ENCODE results near the gene CEP20. TPM values are rescaled to one million over a fixed set of nuclear protein-coding genes. Genes with fewer than 3 reads are reported as not detected.

Gene CEP20
- total RNA-seq, 6 donors from 2014 or later = 7.7 to 45.2 (median 28.5) TPM

GRCh38 chr16:15856182-15856581 is 32.2 kb downstream of the CEP20 start:
- peaks cover 17 to 28% (median 19%) of the 10 kb centered on the region in 4 donors for H3K4me1 ChIP-seq
- ATAC-seq (ENCODE audit: low FRiP score in 2 of 2) (no peak), DNase-seq (no peak)
- H3K36me3 ChIP-seq = no peaks in the 10 kb centered on the region
- H3K27ac ChIP-seq = no peak overlapping the region
- 42 to 44% methylated on average over 2 of the region's 2 CpGs for WGBS, 2 donors
- TF ChIP-seq EP300 (IDR thresholded peaks at IDR 0.05) (no peak), POLR2A (IDR thresholded peaks at IDR 0.05) (no peak), POLR2AphosphoS5 (IDR thresholded peaks at IDR 0.05) (no peak), CTCF (IDR thresholded peaks at IDR 0.05) (no peak)
- no peaks in the 10 kb centered on the region for H3K9me3 ChIP-seq
- H3K4me3 ChIP-seq = peak overlapping the region in 3 of 4 donors; percentile 46 to 50 (median 49)
- peaks cover 0 to 19% (median 9%) of the 10 kb centered on the region in 4 donors for H3K27me3 ChIP-seq

GRCh38 chr16:15855704-15856003 is 32.7 kb downstream of the CEP20 start:
- Histone ChIP-seq H3K27ac (no peak overlapping the region), H3K27me3 (peaks cover 0 to 19% (median 9%) of the 10 kb centered on the region in 4 donors)

GRCh38 chr16:15854906-15855703 is 33.3 kb downstream of the CEP20 start:
- WGBS, 2 donors = 59 to 63% methylated on average over 15 of the region's 15 CpGs
- ATAC-seq (ENCODE audit: low FRiP score in 2 of 2) (no peak), DNase-seq (peak in 1 of 2 donors; percentile 13)
- peak overlapping the region in 3 of 4 donors; percentile 46 to 50 (median 49) for H3K4me3 ChIP-seq
- TF ChIP-seq POLR2AphosphoS5 (IDR thresholded peaks at IDR 0.05) = no peak
- no peak for TF ChIP-seq CTCF (IDR thresholded peaks at IDR 0.05)
- no peak for TF ChIP-seq EP300 (IDR thresholded peaks at IDR 0.05)
- TF ChIP-seq POLR2A (IDR thresholded peaks at IDR 0.05) = no peak
- H3K36me3 ChIP-seq = no peaks in the 10 kb centered on the region
- H3K27me3 ChIP-seq = peaks cover 0 to 19% (median 9%) of the 10 kb centered on the region in 4 donors
- H3K27ac ChIP-seq = peak overlapping the region in 2 of 4 donors; percentile 7 to 11
- H3K4me1 ChIP-seq = peaks cover 17 to 28% (median 19%) of the 10 kb centered on the region in 4 donors
- no peaks in the 10 kb centered on the region for H3K9me3 ChIP-seq

More at GRCh38 chr16:15855704-15856003, 32.7 kb downstream of the CEP20 start:
- WGBS, 2 donors = 24 to 29% methylated on average over 5 of the region's 5 CpGs
- DNase-seq (no peak), ATAC-seq (ENCODE audit: low FRiP score in 2 of 2) (no peak)
- Histone ChIP-seq H3K4me1 (peaks cover 17 to 28% (median 19%) of the 10 kb centered on the region in 4 donors), H3K9me3 (no peaks in the 10 kb centered on the region), H3K36me3 (no peaks in the 10 kb centered on the region), H3K4me3 (peak overlapping the region in 3 of 4 donors; percentile 46 to 50 (median 49))
- TF ChIP-seq EP300 (IDR thresholded peaks at IDR 0.05) = no peak
- no peak for TF ChIP-seq POLR2AphosphoS5 (IDR thresholded peaks at IDR 0.05)
- no peak for TF ChIP-seq POLR2A (IDR thresholded peaks at IDR 0.05)
- TF ChIP-seq CTCF (IDR thresholded peaks at IDR 0.05) = no peak

- DNase-seq = no peak
- Histone ChIP-seq H3K27me3 (peaks cover 0 to 19% (median 9%) of the 10 kb centered on the region in 4 donors), H3K4me3 (peak overlapping the region in 1 of 4 donors; percentile 3), H3K27ac (peak overlapping the region in 1 of 4 donors; percentile 30), H3K4me1 (peaks cover 17 to 28% (median 19%) of the 10 kb centered on the region in 4 donors), H3K36me3 (no peaks in the 10 kb centered on the region), H3K9me3 (no peaks in the 10 kb centered on the region)
- no peak for TF ChIP-seq POLR2AphosphoS5 (IDR thresholded peaks at IDR 0.05)
- TF ChIP-seq EP300 (IDR thresholded peaks at IDR 0.05) = no peak
- no peak for TF ChIP-seq POLR2A (IDR thresholded peaks at IDR 0.05)
- no peak for TF ChIP-seq CTCF (IDR thresholded peaks at IDR 0.05)
- ATAC-seq (ENCODE audit: low FRiP score in 2 of 2) = no peak
- WGBS, 2 donors = 64% methylated on average over 3 of the region's 3 CpGs
Measured at GRCh38 chr16:15854061-15854460, 34.3 kb downstream of the CEP20 start.
